Inferior parietal cortex (tissue), 1 donor: Measurements from ENCODE around the gene BEST1.
"Not testable (repeated sequence)": the region's sequence is repeated elsewhere in the genome, so short reads cannot be mapped to it uniquely, and the experiment has no call there.

Experiments used
- DNase-seq: peaks from one replicate; pipeline ENCODE4 v3.0.0-alpha.2; 2016; ENCODE audit errors: extremely low spot score

Gene BEST1

GRCh38 chr11:61978703-61979661, 28.8 kb downstream of the BEST1 start:
- no peak for DNase-seq

- no peak for DNase-seq
Measured at GRCh38 chr11:61980783-61981541, 30.8 kb downstream of the BEST1 start.

GRCh38 chr11:61983419-61983818, 33.3 kb downstream of the BEST1 start:
- DNase-seq = no peak

GRCh38 chr11:61985869-61986268, 35.7 kb downstream of the BEST1 start:
- no peak for DNase-seq

GRCh38 chr11:61994981-61995380, 44.8 kb downstream of the BEST1 start:
- DNase-seq = peak; percentile 76

- peak; percentile 78 for DNase-seq
Measured at GRCh38 chr11:61996933-61997332, 46.8 kb downstream of the BEST1 start.

GRCh38 chr11:61999141-61999975, 49.2 kb downstream of the BEST1 start:
- DNase-seq = no peak

- DNase-seq = no peak
Measured at GRCh38 chr11:62000539-62001446, 50.6 kb downstream of the BEST1 start.

GRCh38 chr11:62001450-62002191, 51.5 kb downstream of the BEST1 start:
- DNase-seq = no peak

- not testable (repeated sequence) for DNase-seq
Measured at GRCh38 chr11:62002283-62002682, 52.1 kb downstream of the BEST1 start.

- DNase-seq = no peak
Measured at GRCh38 chr11:62004473-62004872, 54.3 kb downstream of the BEST1 start.

- DNase-seq = no peak
Measured at GRCh38 chr11:62008193-62008592, 58.0 kb downstream of the BEST1 start.

GRCh38 chr11:62010935-62011528, 60.9 kb downstream of the BEST1 start:
- DNase-seq = no peak

- DNase-seq = no peak
Measured at GRCh38 chr11:62011881-62012280, 61.7 kb downstream of the BEST1 start.

- DNase-seq = no peak
Measured at GRCh38 chr11:62012451-62012831, 62.3 kb downstream of the BEST1 start.

- no peak for DNase-seq
Measured at GRCh38 chr11:62012832-62013461, 62.8 kb downstream of the BEST1 start.
